Right lobe of liver (tissue), 6 donors: ENCODE data around the gene PPP1R26. TPM values are rescaled to one million over a fixed set of nuclear protein-coding genes. Genes with fewer than 3 reads are reported as not detected.

ENCODE experiments used
- ATAC-seq, 4 donors: fragments of 200-7000 bp; cut with Tn5 transposase; one replicate each; pipeline ENCODE4 v1.9.1; 2020; ENCODE audit warnings: mild to moderate bottlenecking in 4 of 4, moderate library complexity in 4 of 4
- DNase-seq, 3 donors: peaks; one replicate each; pipeline ENCODE4 v3.0.0-alpha.2; 2020
- H3K27ac ChIP-seq, 3 donors: fragments of 200-600 bp; one replicate each; pipeline ENCODE4 v1.8.0; 2022
- H3K27me3 ChIP-seq, 2 donors: fragments of 200-600 bp; one replicate each; pipeline ENCODE4 v1.8.0; 2022
- H3K36me3 ChIP-seq, 4 donors: fragments of 200-600 bp; sonication (generic) in 1 of 4; one replicate each; pipeline versions ENCODE4 v1.5.1 to v1.8.0; 2017 to 2022; ENCODE audit warnings: control low read depth in 1 of 4
- H3K4me1 ChIP-seq, 4 donors: fragments of 200-600 bp; sonication (generic) in 1 of 4; one replicate each; pipeline versions ENCODE4 v1.5.1 to v1.8.0; 2017 to 2022; ENCODE audit warnings: control low read depth in 1 of 4
- H3K4me3 ChIP-seq, 3 donors: fragments of 200-600 bp; one replicate each; pipeline ENCODE4 v1.8.0; 2022
- H3K9me3 ChIP-seq, 4 donors: fragments of 200-600 bp; sonication (generic) in 1 of 4; one replicate each; pipeline versions ENCODE4 v1.5.1 to v1.8.0; 2017 to 2022; ENCODE audit warnings: control low read depth in 1 of 4
- POLR2A ChIP-seq: fragments of 450-650 bp; IDR thresholded peaks from one replicate; pipeline ENCODE4 v1.6.1; 2017; ENCODE audit warnings: antibody characterized with exemption, mild to moderate bottlenecking
- WGBS: methylation state at CpG from one replicate; pipeline ENCODE4 v1.1.6; 2018; ENCODE audit warnings: low coverage, low lambda C conversion rate; ENCODE audit not compliant: insufficient coverage; ENCODE audit errors: missing lambda C conversion rate; 5-methylcytosine and 5-hydroxymethylcytosine counted together
- intact Hi-C, 2 donors: fragments of 100-400 bp; cut with DNase I; formaldehyde crosslinking; loops; one replicate each; pipeline versions ENCODE4 v1.11.2 to v1.14.1; 2022
- total RNA-seq, 6 experiments: library from RNA; depleted of rRNA in 2 of 6; stranded (reverse); fragments of >200 nt in 2 of 6; fragmentation: NEBNext Ultra II Directional in 3 of 6; extraction: Animal tissue kit (Norgen Biotek cat#: 25700) in 3 of 6; gene quantifications; one replicate each; pipeline versions ENCODE4 v1.1.0 to v1.2.4, GENCODE V29; 2016 to 2023
- TF ChIP-seq, protein P1 (sequence below), 4 donors: fragments of 200-600 bp in 3 of 4; fragments of 450-650 bp in 1 of 4; IDR thresholded peaks; one replicate each; pipeline versions ENCODE4 v1.5.1 to v1.8.0; 2016 to 2022; ENCODE audit warnings: antibody characterized with exemption in 4 of 4, mild to moderate bottlenecking in 2 of 4
- donor health status: DM: no; HTN: yes; CAD: no.
- donor health status: DM: no; HTN: no; CAD: no.
- donor health status: DM: no; HTN: no; CAD: no.
- donor health status: DM: no; HTN: yes; CAD: no.
- donor health status: DM: no; HTN: yes; CAD: no.

The PPP1R26 gene
- total RNA-seq, 6 experiments from 2014 or later, result 5.1 to 9.0 (median 7.7) TPM

DNA sequence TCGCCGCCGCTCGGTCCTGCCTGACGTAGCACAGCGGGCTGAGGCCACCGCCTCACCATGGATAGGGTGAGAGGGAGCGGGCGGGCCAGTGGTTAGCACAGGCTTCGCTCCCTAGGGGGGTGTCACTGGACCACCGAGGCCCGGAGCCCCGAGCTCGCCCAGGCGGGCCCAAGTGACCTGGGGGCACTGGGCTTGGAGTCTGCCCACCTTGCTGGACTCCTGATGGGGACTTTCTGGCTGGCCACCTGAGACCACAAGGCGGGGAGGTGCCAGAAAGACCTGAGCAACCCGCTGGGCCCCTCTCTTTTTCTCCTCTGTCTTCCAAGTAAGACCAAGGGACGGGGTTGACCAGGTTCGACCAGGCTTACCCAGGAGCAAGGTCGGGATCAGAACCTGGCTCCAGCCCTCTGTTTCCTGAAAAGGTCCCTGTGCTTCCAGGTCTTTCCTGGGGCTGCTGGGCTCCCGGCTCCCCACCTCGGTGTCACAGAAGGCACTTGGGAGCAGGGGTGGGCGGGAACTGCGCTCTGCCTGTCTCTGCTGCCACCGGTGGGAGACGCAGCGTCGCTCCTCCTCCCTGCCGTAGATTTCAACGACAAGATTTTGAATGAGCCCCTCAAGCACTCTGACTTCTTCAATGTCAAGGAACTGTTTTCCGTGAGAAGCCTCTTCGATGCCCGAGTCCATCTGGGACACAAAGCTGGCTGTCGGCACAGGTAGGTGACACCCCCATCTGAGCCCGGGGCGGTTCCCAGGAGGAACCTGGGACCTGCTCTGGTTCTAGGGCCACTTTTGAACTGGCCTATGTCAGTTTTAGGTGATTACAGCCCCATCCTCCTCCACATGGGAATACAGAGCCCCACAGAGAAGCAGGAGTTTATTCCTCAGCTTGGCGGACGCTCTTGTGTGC, 21.9 kb downstream of the PPP1R26 start:
- Histone ChIP-seq H3K4me1 (peaks cover 0 to 14% (median 3%) of the 10 kb centered on the region in 4 donors), H3K36me3 (peaks cover 0 to 14% (median 8%) of the 10 kb centered on the region in 4 donors), H3K9me3 (no peaks in the 10 kb centered on the region), H3K27ac (peak overlapping the region in 2 of 3 donors; percentile 60 to 66), H3K4me3 (peak overlapping the region; percentile 93 to 97 (median 95)), H3K27me3 (no peaks in the 10 kb centered on the region)
- DNase-seq (peak in 1 of 3 donors; percentile 46), ATAC-seq (no peak)
- 25% methylated on average over 8 of the region's 38 CpGs for WGBS
- TF ChIP-seq, protein P1, sequence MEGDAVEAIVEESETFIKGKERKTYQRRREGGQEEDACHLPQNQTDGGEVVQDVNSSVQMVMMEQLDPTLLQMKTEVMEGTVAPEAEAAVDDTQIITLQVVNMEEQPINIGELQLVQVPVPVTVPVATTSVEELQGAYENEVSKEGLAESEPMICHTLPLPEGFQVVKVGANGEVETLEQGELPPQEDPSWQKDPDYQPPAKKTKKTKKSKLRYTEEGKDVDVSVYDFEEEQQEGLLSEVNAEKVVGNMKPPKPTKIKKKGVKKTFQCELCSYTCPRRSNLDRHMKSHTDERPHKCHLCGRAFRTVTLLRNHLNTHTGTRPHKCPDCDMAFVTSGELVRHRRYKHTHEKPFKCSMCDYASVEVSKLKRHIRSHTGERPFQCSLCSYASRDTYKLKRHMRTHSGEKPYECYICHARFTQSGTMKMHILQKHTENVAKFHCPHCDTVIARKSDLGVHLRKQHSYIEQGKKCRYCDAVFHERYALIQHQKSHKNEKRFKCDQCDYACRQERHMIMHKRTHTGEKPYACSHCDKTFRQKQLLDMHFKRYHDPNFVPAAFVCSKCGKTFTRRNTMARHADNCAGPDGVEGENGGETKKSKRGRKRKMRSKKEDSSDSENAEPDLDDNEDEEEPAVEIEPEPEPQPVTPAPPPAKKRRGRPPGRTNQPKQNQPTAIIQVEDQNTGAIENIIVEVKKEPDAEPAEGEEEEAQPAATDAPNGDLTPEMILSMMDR (IDR thresholded peaks at IDR 0.05), result no peak
- TF ChIP-seq POLR2A, result no peak
- intact Hi-C loops, result no loop called here

DNA sequence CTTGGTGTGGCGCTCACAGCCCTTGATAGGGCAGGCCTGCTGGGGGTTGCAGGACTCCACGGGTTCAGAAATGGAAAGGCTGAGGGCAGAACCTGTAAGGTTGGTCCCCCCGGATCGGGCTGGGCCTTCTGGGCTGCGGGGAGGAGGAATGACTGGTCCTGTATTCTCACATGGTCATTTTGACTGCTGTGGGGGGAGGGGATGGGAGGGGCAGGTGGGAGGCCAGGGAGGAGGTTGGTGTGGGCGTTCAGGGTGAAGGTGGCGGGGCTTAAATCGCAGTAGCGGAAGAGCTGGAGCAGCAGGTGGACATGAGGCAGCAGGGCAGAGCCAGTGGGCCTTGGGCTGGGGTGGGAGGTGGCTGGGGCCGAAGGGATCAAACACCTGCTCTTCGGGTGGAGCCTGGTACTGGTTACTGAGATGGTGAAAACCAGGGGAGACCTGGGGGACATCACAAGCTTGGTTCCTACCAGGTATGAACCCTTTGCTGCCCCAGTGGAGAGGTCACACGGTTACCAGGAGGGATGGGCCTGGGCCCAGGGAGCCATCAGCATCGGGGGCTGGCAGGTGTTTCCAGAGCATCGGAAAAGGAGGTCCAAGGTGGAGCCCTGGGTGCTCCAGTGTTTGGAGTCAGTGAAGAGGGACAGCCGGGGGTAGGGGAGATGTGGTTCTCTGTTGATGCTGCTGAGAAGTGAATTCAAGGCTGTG, 22.7 kb downstream of the PPP1R26 start:
- DNase-seq (peak in 2 of 3 donors; percentile 42 to 44), ATAC-seq (no peak)
- Histone ChIP-seq H3K4me1 (peaks cover 0 to 14% (median 3%) of the 10 kb centered on the region in 4 donors), H3K27ac (no peak overlapping the region), H3K9me3 (no peaks in the 10 kb centered on the region), H3K36me3 (peaks cover 0 to 14% (median 8%) of the 10 kb centered on the region in 4 donors), H3K27me3 (no peaks in the 10 kb centered on the region), H3K4me3 (no peak overlapping the region)
- 95% methylated on average over 8 of the region's 15 CpGs for WGBS
- intact Hi-C loops, result no loop called here
- no peak for TF ChIP-seq POLR2A
- TF ChIP-seq, protein P1 (IDR thresholded peaks at IDR 0.05), result no peak

DNA sequence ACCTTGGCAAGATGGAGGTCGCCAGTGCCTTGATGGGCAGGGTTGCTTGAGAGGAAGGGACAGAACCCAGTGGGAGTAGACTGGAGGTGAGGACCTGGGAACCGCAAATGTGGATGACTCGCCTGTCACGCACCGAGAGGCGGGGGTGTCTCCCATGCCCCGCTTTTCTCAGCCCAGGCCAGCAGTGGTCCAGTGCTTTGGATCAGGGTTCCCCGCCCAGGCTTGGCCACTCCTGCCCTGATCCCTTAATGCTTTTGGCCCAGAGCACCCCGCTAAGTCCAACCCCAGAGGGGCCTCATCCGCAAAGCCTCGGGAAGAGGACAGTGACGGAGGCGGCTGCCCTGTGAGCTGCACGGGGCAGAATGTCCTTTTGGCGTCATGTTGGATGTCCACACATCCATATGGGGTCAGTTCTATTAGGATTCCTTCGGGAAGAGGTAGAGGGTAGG, 23.3 kb downstream of the PPP1R26 start:
- no peaks in the 10 kb centered on the region for H3K9me3 ChIP-seq
- peaks cover 0 to 14% (median 8%) of the 10 kb centered on the region in 4 donors for H3K36me3 ChIP-seq
- no peak overlapping the region for H3K27ac ChIP-seq
- no peaks in the 10 kb centered on the region for H3K27me3 ChIP-seq
- H3K4me1 ChIP-seq, result peaks cover 0 to 14% (median 3%) of the 10 kb centered on the region in 4 donors
- WGBS, result 91% methylated on average over 8 of the region's 16 CpGs
- ATAC-seq (no peak), DNase-seq (peak in 2 of 3 donors; percentile 39 to 53)
- H3K4me3 ChIP-seq, result no peak overlapping the region
- TF ChIP-seq, protein P1 (IDR thresholded peaks at IDR 0.05), result no peak
- no peak for TF ChIP-seq POLR2A
- intact Hi-C loops, result no loop called here

DNA sequence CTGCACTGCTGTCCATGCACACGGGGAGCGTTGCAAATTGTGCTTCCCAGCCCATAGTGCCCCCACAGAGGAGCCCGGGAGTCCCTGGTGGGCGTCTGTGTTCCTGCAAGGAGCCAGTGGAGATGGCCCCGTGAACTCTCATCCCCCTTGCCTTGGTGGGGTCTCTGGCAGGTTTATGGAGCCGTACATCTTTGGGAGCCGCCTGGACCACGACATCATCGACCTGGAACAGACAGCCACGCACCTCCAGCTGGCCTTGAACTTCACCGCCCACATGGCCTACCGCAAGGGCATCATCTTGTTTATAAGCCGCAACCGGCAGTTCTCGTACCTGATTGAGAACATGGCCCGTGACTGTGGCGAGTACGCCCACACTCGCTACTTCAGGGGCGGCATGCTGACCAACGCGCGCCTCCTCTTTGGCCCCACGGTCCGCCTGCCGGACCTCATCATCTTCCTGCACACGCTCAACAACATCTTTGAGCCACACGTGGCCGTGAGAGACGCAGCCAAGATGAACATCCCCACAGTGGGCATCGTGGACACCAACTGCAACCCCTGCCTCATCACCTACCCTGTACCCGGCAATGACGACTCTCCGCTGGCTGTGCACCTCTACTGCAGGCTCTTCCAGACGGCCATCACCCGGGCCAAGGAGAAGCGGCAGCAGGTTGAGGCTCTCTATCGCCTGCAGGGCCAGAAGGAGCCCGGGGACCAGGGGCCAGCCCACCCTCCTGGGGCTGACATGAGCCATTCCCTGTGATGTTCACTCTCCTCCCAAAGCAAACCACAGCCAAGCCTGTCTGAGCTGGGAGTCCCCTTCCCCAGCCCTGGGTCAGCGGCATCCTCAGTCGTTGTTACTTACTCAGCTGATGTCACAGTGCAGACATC, 24.0 kb downstream of the PPP1R26 start:
- 94% methylated on average over 12 of the region's 41 CpGs for WGBS
- H3K9me3 ChIP-seq, result no peaks in the 10 kb centered on the region
- DNase-seq, result peak; percentile 14 to 43 (median 43)
- TF ChIP-seq POLR2A, result no peak
- TF ChIP-seq, protein P1 (IDR thresholded peaks at IDR 0.05), result no peak
- H3K4me3 ChIP-seq, result no peak overlapping the region
- H3K4me1 ChIP-seq, result peaks cover 0 to 14% (median 3%) of the 10 kb centered on the region in 4 donors
- no peak overlapping the region for H3K27ac ChIP-seq
- peaks cover 0 to 14% (median 8%) of the 10 kb centered on the region in 4 donors for H3K36me3 ChIP-seq
- intact Hi-C loops, result no loop called here
- ATAC-seq, result no peak
- no peaks in the 10 kb centered on the region for H3K27me3 ChIP-seq
